Suprapubic skin (tissue), 4 donors: Measurements from ENCODE around the gene LEF1. TPM values are rescaled to one million over a fixed set of nuclear protein-coding genes. Genes with fewer than 3 reads are reported as not detected.

Experiments
- DNase-seq, 2 donors: peaks; one replicate each; pipeline ENCODE4 v3.0.0-alpha.2; 2019; ENCODE audit warnings: low spot score in 2 of 2
- H3K27ac ChIP-seq: fragments of 200-600 bp; sonication (generic); one replicate; pipeline ENCODE4 v1.5.1; 2019
- H3K27me3 ChIP-seq: fragments of 200-600 bp; sonication (generic); one replicate; pipeline ENCODE4 v1.5.1; 2019
- H3K36me3 ChIP-seq: fragments of 200-600 bp; sonication (generic); one replicate; pipeline ENCODE4 v1.5.1; 2019
- H3K4me1 ChIP-seq: fragments of 200-600 bp; sonication (generic); one replicate; pipeline ENCODE4 v1.5.1; 2019
- H3K4me3 ChIP-seq: fragments of 200-600 bp; sonication (generic); one replicate; pipeline ENCODE4 v1.5.1; 2019; ENCODE audit warnings: mild to moderate bottlenecking
- H3K9me3 ChIP-seq: fragments of 200-600 bp; sonication (generic); one replicate; pipeline ENCODE4 v1.5.1; 2019
- CTCF ChIP-seq, 2 donors: fragments of 200-600 bp in 1 of 2; fragments of 450-650 bp in 1 of 2; sonication (generic) in 1 of 2; IDR thresholded peaks; one replicate each; pipeline ENCODE4 v1.5.1; 2016 to 2019; ENCODE audit warnings: antibody characterized with exemption in 2 of 2, mild to moderate bottlenecking in 1 of 2, moderate library complexity in 1 of 2
- EP300 ChIP-seq: sonication (generic); formaldehyde crosslinking; IDR thresholded peaks from one replicate; pipeline ENCODE4 v1.6.1; 2017; ENCODE audit warnings: antibody characterized with exemption
- POLR2A ChIP-seq, 2 donors: fragments of 450-650 bp; IDR thresholded peaks; one replicate each; pipeline ENCODE4 v1.6.1; 2017; ENCODE audit warnings: antibody characterized with exemption in 2 of 2, mild to moderate bottlenecking in 2 of 2, moderate library complexity in 2 of 2
- POLR2AphosphoS5 ChIP-seq, 3 donors: sonication (generic); formaldehyde crosslinking; IDR thresholded peaks; one replicate each; pipeline ENCODE4 v1.6.1; 2017; ENCODE audit warnings: antibody characterized with exemption in 3 of 3
- WGBS: methylation state at CpG from one replicate; pipeline ENCODE4 v1.1.5; 2018; 5-methylcytosine and 5-hydroxymethylcytosine counted together
- total RNA-seq, 4 donors: library from RNA; depleted of rRNA; stranded (reverse); fragments of >200 nt; gene quantifications; one replicate each; pipeline ENCODE4 v1.1.0, GENCODE V29; 2016

Gene LEF1
- total RNA-seq, 4 donors from 2014 or later, result 7.2 to 23.4 (median 14.5) TPM

- no peak for DNase-seq
- Histone ChIP-seq H3K27me3 (no peaks in the 10 kb centered on the region), H3K4me3 (no peak overlapping the region), H3K9me3 (no peaks in the 10 kb centered on the region), H3K27ac (no peak overlapping the region), H3K4me1 (peaks cover 6% of the 10 kb centered on the region), H3K36me3 (no peaks in the 10 kb centered on the region)
- WGBS, result 71% methylated on average over 2 of the region's 2 CpGs
- no peak for TF ChIP-seq POLR2AphosphoS5 (IDR thresholded peaks at IDR 0.05)
- no peak for TF ChIP-seq CTCF (IDR thresholded peaks at IDR 0.05)
Observed at GRCh38 chr4:108142870-108143269, 25.9 kb downstream of the LEF1 start.

GRCh38 chr4:108141213-108141950 is 27.4 kb downstream of the LEF1 start:
- Histone ChIP-seq H3K9me3 (no peaks in the 10 kb centered on the region), H3K27me3 (no peaks in the 10 kb centered on the region), H3K4me1 (peaks cover 6% of the 10 kb centered on the region), H3K36me3 (no peaks in the 10 kb centered on the region), H3K27ac (no peak overlapping the region), H3K4me3 (no peak overlapping the region)
- TF ChIP-seq CTCF (IDR thresholded peaks at IDR 0.05), result no peak
- no peak for TF ChIP-seq EP300
- 54% methylated on average over 12 of the region's 12 CpGs for WGBS
- DNase-seq, result no peak

GRCh38 chr4:108140328-108140727 is 28.4 kb downstream of the LEF1 start:
- H3K27me3 ChIP-seq, result no peaks in the 10 kb centered on the region
- H3K27ac ChIP-seq, result no peak overlapping the region
- TF ChIP-seq POLR2A (IDR thresholded peaks at IDR 0.05), result no peak
- 74% methylated on average over 7 of the region's 7 CpGs for WGBS
- no peak for DNase-seq
- no peaks in the 10 kb centered on the region for H3K36me3 ChIP-seq
- H3K4me3 ChIP-seq, result no peak overlapping the region
- H3K9me3 ChIP-seq, result no peaks in the 10 kb centered on the region
- peaks cover 6% of the 10 kb centered on the region for H3K4me1 ChIP-seq

GRCh38 chr4:108139089-108139488 is 29.6 kb downstream of the LEF1 start:
- TF ChIP-seq CTCF (IDR thresholded peaks at IDR 0.05) (no peak), EP300 (no peak), POLR2AphosphoS5 (IDR thresholded peaks at IDR 0.05) (no peak), POLR2A (IDR thresholded peaks at IDR 0.05) (no peak)
- 87% methylated on average over 2 of the region's 2 CpGs for WGBS
- Histone ChIP-seq H3K9me3 (no peaks in the 10 kb centered on the region), H3K27ac (no peak overlapping the region), H3K4me3 (no peak overlapping the region), H3K36me3 (no peaks in the 10 kb centered on the region), H3K4me1 (peaks cover 6% of the 10 kb centered on the region), H3K27me3 (no peaks in the 10 kb centered on the region)
- no peak for DNase-seq

GRCh38 chr4:108135549-108136209 is 33.1 kb downstream of the LEF1 start:
- no peak overlapping the region for H3K4me3 ChIP-seq
- no peak for DNase-seq
- WGBS, result 67% methylated on average over 4 of the region's 4 CpGs
- H3K4me1 ChIP-seq, result no peaks in the 10 kb centered on the region
- no peaks in the 10 kb centered on the region for H3K36me3 ChIP-seq
- H3K9me3 ChIP-seq, result no peaks in the 10 kb centered on the region
- no peaks in the 10 kb centered on the region for H3K27me3 ChIP-seq
- H3K27ac ChIP-seq, result no peak overlapping the region
- TF ChIP-seq CTCF (IDR thresholded peaks at IDR 0.05) (no peak), POLR2A (IDR thresholded peaks at IDR 0.05) (no peak), POLR2AphosphoS5 (IDR thresholded peaks at IDR 0.05) (no peak), EP300 (no peak)
